IMR-90 (cell line): ENCODE results near the gene IP6K1. TPM values are rescaled to one million over a fixed set of nuclear protein-coding genes. Genes with fewer than 3 reads are reported as not detected.

Experiments used
- ATAC-seq: fragments of 200-7000 bp; cut with Tn5 transposase; 2 replicates; pipeline ENCODE4 v1.9.1; 2020; ENCODE audit warnings: low read depth, mild to moderate bottlenecking, moderate library complexity
- BruUV-seq: library from RNA; stranded (reverse); fragments of 400-500 nt; replicated peaks from 2 replicates; lab custom pipeline; 2021; lab: Mats Ljungman, UMichigan
- CTCF ChIA-PET: fragments of 300-600 bp; formaldehyde crosslinking; extraction: SDS; loops from one replicate; lab custom pipeline; 2021; ENCODE audit warnings: antibody characterized with exemption; lab: Yijun Ruan, JAX
- POLR2A ChIA-PET: fragments of 300-600 bp; sonication (Branson Sonifier 250); formaldehyde crosslinking; loops from one replicate; lab custom pipeline; 2022; ENCODE audit warnings: antibody characterized with exemption; ENCODE audit not compliant: unreplicated experiment; lab: Charles Lee
- DNase-seq: peaks from one replicate; pipeline ENCODE4 v3.0.0; 2013
- H2AFZ ChIP-seq: replicated peaks from 2 replicates; pipeline ENCODE3; 2013; ENCODE audit warnings: low read length, mild to moderate bottlenecking; ENCODE audit not compliant: poor library complexity
- H2AK5ac ChIP-seq: 2 replicates; pipeline ENCODE4 v1.6.1; 2013; ENCODE audit warnings: low read depth, low read length, inconsistent platforms
- H2AK9ac ChIP-seq: replicated peaks from 2 replicates; pipeline ENCODE3; 2013; ENCODE audit warnings: mild to moderate bottlenecking, low read depth, low read length, moderate library complexity; ENCODE audit not compliant: poor library complexity
- H2BK120ac ChIP-seq: 2 replicates; pipeline ENCODE4 v1.6.1; 2013; ENCODE audit warnings: low read depth, low read length, inconsistent platforms
- H2BK15ac ChIP-seq: 3 replicates; pipeline ENCODE4 v1.6.1; 2013; ENCODE audit warnings: low read depth, low read length, inconsistent platforms
- H2BK20ac ChIP-seq: 2 replicates; pipeline ENCODE4 v1.6.1; 2013; ENCODE audit warnings: low read depth, mild to moderate bottlenecking, inconsistent platforms, low read length, moderate library complexity
- H2BK5ac ChIP-seq: 2 replicates; pipeline ENCODE4 v1.6.1; 2013; ENCODE audit warnings: mild to moderate bottlenecking, low read depth, low read length, inconsistent platforms; ENCODE audit not compliant: poor library complexity, severe bottlenecking
- H3K14ac ChIP-seq: replicated peaks from 2 replicates; pipeline ENCODE4 v1.6.1; 2013; ENCODE audit warnings: low read depth, low read length, inconsistent platforms
- H3K18ac ChIP-seq: 2 replicates; pipeline ENCODE4 v1.6.1; 2013; ENCODE audit warnings: low read depth, low read length, control low read depth
- H3K23ac ChIP-seq: 2 replicates; pipeline ENCODE4 v1.6.1; 2013; ENCODE audit warnings: low read depth, low read length, inconsistent platforms
- H3K27ac ChIP-seq: 2 replicates; pipeline ENCODE4 v1.5.1; 2013; ENCODE audit warnings: mild to moderate bottlenecking, control low read depth, low read length; ENCODE audit not compliant: insufficient read depth
- H3K27me3 ChIP-seq: 2 replicates; pipeline ENCODE4 v1.6.1; 2013; ENCODE audit warnings: low read length; ENCODE audit not compliant: control insufficient read depth, insufficient read depth
- H3K36me3 ChIP-seq: 2 replicates; pipeline ENCODE4 v1.6.1; 2013; ENCODE audit warnings: low read length, mixed read lengths; ENCODE audit not compliant: control insufficient read depth, insufficient read depth
- H3K4ac ChIP-seq: 2 replicates; pipeline ENCODE4 v1.6.1; 2013; ENCODE audit warnings: low read depth, low read length, inconsistent platforms
- H3K4me1 ChIP-seq: 2 replicates; pipeline ENCODE4 v1.6.1; 2013; ENCODE audit warnings: low read length, mixed read lengths; ENCODE audit not compliant: control insufficient read depth, insufficient read depth
- H3K4me2 ChIP-seq: 2 replicates; pipeline ENCODE4 v1.6.1; 2013; ENCODE audit warnings: low read depth, mild to moderate bottlenecking, control low read depth, low read length, moderate library complexity
- H3K4me3 ChIP-seq: 2 replicates; pipeline ENCODE4 v1.5.1; 2013; ENCODE audit warnings: low read depth, mild to moderate bottlenecking, control low read depth, low read length, moderate library complexity; ENCODE audit not compliant: insufficient read depth
- H3K56ac ChIP-seq: 2 replicates; pipeline ENCODE4 v1.6.1; 2013; ENCODE audit warnings: low read length, inconsistent platforms; ENCODE audit not compliant: insufficient read depth; ENCODE audit errors: extremely low read depth
- H3K79me1 ChIP-seq, 2 experiments: 2 replicates each; pipeline ENCODE4 v1.6.1; 2013; ENCODE audit warnings: low read length in 2 of 2, inconsistent platforms in 1 of 2, low read depth in 1 of 2
- H3K9ac ChIP-seq: 2 replicates; pipeline ENCODE4 v1.6.1; 2013; ENCODE audit warnings: low read depth, low read length, control low read depth
- H3K9me1 ChIP-seq: 2 replicates; pipeline ENCODE4 v1.6.1; 2013; ENCODE audit warnings: low read length, inconsistent platforms; ENCODE audit not compliant: insufficient read depth
- H3K9me3 ChIP-seq: 2 replicates; pipeline ENCODE4 v1.6.1; 2013; ENCODE audit warnings: low read length; ENCODE audit not compliant: control insufficient read depth, insufficient read depth
- H4K20me1 ChIP-seq: 2 replicates; pipeline ENCODE4 v1.6.1; 2013; ENCODE audit warnings: low read length, inconsistent platforms; ENCODE audit not compliant: insufficient read depth
- H4K5ac ChIP-seq: 2 replicates; pipeline ENCODE4 v1.6.1; 2013; ENCODE audit warnings: mild to moderate bottlenecking, low read depth, low read length, control low read depth
- H4K8ac ChIP-seq, 2 experiments: 2 replicates each; pipeline ENCODE4 v1.6.1; 2013; ENCODE audit warnings: low read depth in 2 of 2, low read length in 2 of 2, control low read depth in 1 of 2, inconsistent platforms in 1 of 2
- H4K91ac ChIP-seq: 2 replicates; pipeline ENCODE4 v1.6.1; 2013; ENCODE audit warnings: low read depth, low read length, inconsistent platforms; ENCODE audit not compliant: insufficient read depth
- BHLHE40 ChIP-seq: fragments of 150-350 bp; IDR thresholded peaks from 2 replicates; pipeline ENCODE4 v1.6.1; 2016; ENCODE audit warnings: mild to moderate bottlenecking, low read depth, low read length
- CEBPB ChIP-seq: IDR thresholded peaks from 2 replicates; pipeline ENCODE4 v1.6.1; 2012; ENCODE audit warnings: low read depth, low read length, improper control_type of control experiment
- CHD1 ChIP-seq: IDR thresholded peaks from 2 replicates; pipeline ENCODE4 v1.6.1; 2012; ENCODE audit warnings: low read depth, low read length, improper control_type of control experiment
- CTCF ChIP-seq: conservative IDR thresholded peaks from 2 replicates; pipeline ENCODE4 v1.5.1; 2012; ENCODE audit warnings: mild to moderate bottlenecking, low read depth, low read length, improper control_type of control experiment
- ELK1 ChIP-seq: fragments of 150-350 bp; IDR thresholded peaks from 2 replicates; pipeline ENCODE4 v1.6.1; 2016; ENCODE audit warnings: low read depth, mild to moderate bottlenecking, low read length, moderate library complexity, borderline replicate concordance
- FOS ChIP-seq: fragments of 150-350 bp; IDR thresholded peaks from 2 replicates; pipeline ENCODE4 v1.6.1; 2016; ENCODE audit warnings: low read depth, low read length
- MXI1 ChIP-seq: IDR thresholded peaks from 2 replicates; pipeline ENCODE4 v1.6.1; 2012; ENCODE audit warnings: low read depth, mild to moderate bottlenecking, low read length, moderate library complexity, borderline replicate concordance
- NFE2L2 ChIP-seq: fragments of 150-350 bp; IDR thresholded peaks from 2 replicates; pipeline ENCODE4 v1.6.1; 2016; ENCODE audit warnings: low read depth, mild to moderate bottlenecking, low read length
- POLR2A ChIP-seq: IDR thresholded peaks from 2 replicates; pipeline ENCODE4 v1.6.1; 2012; ENCODE audit warnings: mild to moderate bottlenecking, low read depth, low read length
- RAD21 ChIP-seq: IDR thresholded peaks from 2 replicates; pipeline ENCODE4 v1.6.1; 2012; ENCODE audit warnings: low read length, improper control_type of control experiment
- RCOR1 ChIP-seq: IDR thresholded peaks from 2 replicates; pipeline ENCODE4 v1.6.1; 2012; ENCODE audit warnings: mild to moderate bottlenecking, low read length, improper control_type of control experiment; ENCODE audit not compliant: insufficient replicate concordance
- RFX5 ChIP-seq: IDR thresholded peaks from 2 replicates; pipeline ENCODE4 v1.8.0; 2012; ENCODE audit warnings: low read depth, mild to moderate bottlenecking, low read length, moderate library complexity
- SMC3 ChIP-seq: fragments of 150-350 bp; IDR thresholded peaks from 2 replicates; pipeline ENCODE4 v1.6.1; 2016; ENCODE audit warnings: low read depth, mild to moderate bottlenecking, antibody characterized with exemption, low read length, moderate library complexity
- WGBS, 2 experiments: methylation state at CpG; one replicate each; pipeline versions ENCODE4 v1.1.5 to v1.1.7; 2013; ENCODE audit warnings: missing lambda C conversion rate in 2 of 2; ENCODE audit not compliant: insufficient read length in 1 of 2; ENCODE audit errors: extremely low coverage in 2 of 2; 5-methylcytosine and 5-hydroxymethylcytosine counted together
- dilution Hi-C: fragments of 300-500 bp; cut with HindIII; formaldehyde crosslinking; loops from one replicate; pipeline ENCODE4 v1.14.3; 2018; ENCODE audit warnings: low sequenced_read_pairs; ENCODE audit not compliant: unreplicated experiment
- in situ Hi-C: fragments of 300-500 bp; cut with MboI; formaldehyde crosslinking; loops from 3 replicates; pipeline ENCODE4 v1.14.3; 2019; ENCODE audit warnings: low sequenced_read_pairs, inconsistent platforms, mixed read lengths
- intact Hi-C: fragments of 100-400 bp; cut with micrococcal nuclease; formaldehyde crosslinking; loops from 2 replicates; pipeline ENCODE4 v1.10.0; 2022
- polyA plus RNA-seq, 3 experiments: library from polyadenylated mRNA; depleted of rRNA; stranded (reverse); fragments of >200 nt; gene quantifications; 2 replicates each; pipeline ENCODE4 v1.2.3, GENCODE V29; 2012; ENCODE audit warnings: low replicate concordance in 1 of 3
- total RNA-seq: library from RNA; depleted of rRNA; stranded (reverse); fragments of >200 nt; gene quantifications from 2 replicates; pipeline ENCODE4 v1.2.3, GENCODE V29; 2012
- TF ChIP-seq, protein P1 (sequence below): fragments of 150-350 bp; IDR thresholded peaks from 2 replicates; pipeline ENCODE4 v1.6.1; 2017; ENCODE audit warnings: mild to moderate bottlenecking, antibody characterized with exemption, low read length, low read depth

IP6K1 gene
- total and polyA plus RNA-seq, 2 of the 4 experiments (the other 2 are of a cell fraction) = 28.3 to 28.7 TPM

DNA sequence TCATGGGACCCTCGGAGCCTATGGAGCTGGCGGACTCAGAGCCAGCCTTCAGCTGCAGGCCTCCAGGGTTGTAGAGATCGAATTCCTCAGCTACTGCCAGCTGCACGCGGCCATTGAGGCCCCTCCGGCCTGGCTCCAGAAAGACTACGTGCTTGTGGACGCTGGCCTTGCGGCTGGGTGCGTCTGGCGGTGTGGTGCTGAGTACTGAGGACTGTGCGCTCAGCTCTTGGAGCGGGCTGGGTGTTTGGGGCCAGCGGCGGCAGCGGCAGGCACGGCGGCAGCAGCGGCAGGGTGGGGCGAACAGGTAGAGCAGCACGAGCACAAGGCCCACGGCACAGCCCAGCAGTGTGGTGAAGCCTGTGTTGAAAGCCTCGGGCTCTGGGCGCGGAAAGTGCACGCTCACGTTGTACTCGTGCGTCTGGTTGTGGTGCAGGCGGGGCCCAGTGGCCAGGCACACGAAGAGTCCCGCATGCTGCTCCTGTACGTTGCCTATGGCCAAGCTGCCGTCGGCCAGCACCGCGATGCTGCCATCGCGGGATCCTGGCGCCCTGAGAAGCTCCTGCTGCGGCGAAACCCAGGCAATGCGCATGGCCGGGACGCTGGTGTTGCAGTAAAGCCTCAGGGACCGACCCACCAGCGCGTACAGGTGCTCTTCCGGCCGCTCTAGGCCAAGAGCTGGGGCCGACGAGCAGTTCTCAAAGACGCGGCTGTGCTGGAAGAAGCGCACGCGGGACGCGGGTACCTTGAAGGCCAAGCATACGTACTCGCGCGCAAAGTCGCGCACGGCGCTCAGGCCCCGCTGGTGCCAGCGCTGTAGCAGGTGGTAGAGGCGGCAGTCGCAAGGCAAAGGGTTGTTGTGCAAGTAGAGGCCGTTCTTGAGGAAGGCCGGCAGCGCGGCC lies 68.1 kb downstream of the IP6K1 start:
- WGBS, 2 experiments = 75% methylated on average over 39 of the region's 75 CpGs; no CpG with 5 or more reads in 1 of the 2 experiments
- Histone ChIP-seq H3K27ac (no peak overlapping the region), H2AFZ (peak overlapping the region; percentile 95), H2BK15ac (no peak overlapping the region), H3K9me3 (no peaks in the 10 kb centered on the region), H3K4ac (no peak overlapping the region), H3K9me1 (peaks cover 5% of the 10 kb centered on the region; the same call in 1 of the 2 replicates), H3K36me3 (peaks cover 31% of the 10 kb centered on the region), H3K79me1 (peaks cover 11 to 35% of the 10 kb centered on the region in 2 experiments; a peak in 3 of 4 replicates), H4K91ac (no peak overlapping the region), H3K4me1 (peaks cover 13% of the 10 kb centered on the region), H4K8ac (no peak overlapping the region), H3K27me3 (no peaks in the 10 kb centered on the region), H2BK5ac (no peak overlapping the region), H3K56ac (no peak overlapping the region), H2AK5ac (no peak overlapping the region), H2BK120ac (no peak overlapping the region), H4K20me1 (peaks cover 31% of the 10 kb centered on the region), H3K14ac (no peak overlapping the region), H3K23ac (no peak overlapping the region), H3K9ac (no peak overlapping the region), H3K18ac (no peak overlapping the region), H2AK9ac (peak overlapping the region; percentile 91), H2BK20ac (no peak overlapping the region), H4K5ac (no peak overlapping the region), H3K4me2 (peak overlapping the region; percentile 98; the same call in 1 of the 2 replicates), H3K4me3 (no peak overlapping the region)
- BruUV-seq = no TSS peak
- in situ Hi-C loops (no loop called here), intact Hi-C loops (no loop called here), dilution Hi-C loops (no loop called here)
- no peak for DNase-seq
- ATAC-seq = no peak
- CTCF ChIA-PET = interaction anchor here (1.4 kb wide), 1 partner anchor 178 kb away, joined by 3 read pairs; no protein-coding TSS in a partner anchor
- POLR2A ChIA-PET = interaction anchor here (0.8 kb wide), 1 partner anchor 40 kb away, joined by 5 read pairs; no protein-coding TSS in a partner anchor
- TF ChIP-seq RCOR1 (no peak), RAD21 (no peak), BHLHE40 (no peak), NFE2L2 (no peak), FOS (no peak), RFX5 (no peak), ELK1 (no peak), CTCF (no peak), MXI1 (no peak), CEBPB (no peak), SMC3 (no peak), CHD1 (no peak), POLR2A (no peak)
- TF ChIP-seq, protein P1, sequence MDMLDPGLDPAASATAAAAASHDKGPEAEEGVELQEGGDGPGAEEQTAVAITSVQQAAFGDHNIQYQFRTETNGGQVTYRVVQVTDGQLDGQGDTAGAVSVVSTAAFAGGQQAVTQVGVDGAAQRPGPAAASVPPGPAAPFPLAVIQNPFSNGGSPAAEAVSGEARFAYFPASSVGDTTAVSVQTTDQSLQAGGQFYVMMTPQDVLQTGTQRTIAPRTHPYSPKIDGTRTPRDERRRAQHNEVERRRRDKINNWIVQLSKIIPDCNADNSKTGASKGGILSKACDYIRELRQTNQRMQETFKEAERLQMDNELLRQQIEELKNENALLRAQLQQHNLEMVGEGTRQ = no peak
